ENCODE measurements around the gene PCOLCE2. TPM values are rescaled to one million over a fixed set of nuclear protein-coding genes. Genes with fewer than 3 reads are reported as not detected.
A peak's percentile ranks its signal among the peaks of the same experiment; 100 is the strongest.

PCOLCE2 gene
- total RNA-seq, 1 donor from 2014 or later, result 3.8 TPM

GRCh38 chr3:142904639-142905436 lies 16.0 kb upstream of the PCOLCE2 start:
- Mint-ChIP-seq H3K4me1 (ENCODE audit: unreplicated experiment) (no peaks in the 10 kb centered on the region), H3K27me3 (ENCODE audit: unreplicated experiment) (peaks cover 4% of the 10 kb centered on the region), H3K27ac (ENCODE audit: unreplicated experiment) (no peak overlapping the region), H3K4me3 (ENCODE audit: unreplicated experiment) (no peak overlapping the region), H3K9me3 (ENCODE audit: unreplicated experiment) (no peaks in the 10 kb centered on the region), H3K36me3 (ENCODE audit: unreplicated experiment) (no peaks in the 10 kb centered on the region)
- no peak for DNase-seq (ENCODE audit: extremely low spot score, unreplicated experiment)
- peak; percentile 20 for TF ChIP-seq CTCF (IDR thresholded peaks at IDR 0.05)

GRCh38 chr3:142902356-142902755 lies 13.5 kb upstream of the PCOLCE2 start:
- DNase-seq (ENCODE audit: extremely low spot score, unreplicated experiment), result no peak
- no peaks in the 10 kb centered on the region for H3K9me3 Mint-ChIP-seq (ENCODE audit: unreplicated experiment)
- TF ChIP-seq CTCF (IDR thresholded peaks at IDR 0.05), result no peak
- H3K4me1 Mint-ChIP-seq (ENCODE audit: unreplicated experiment), result no peaks in the 10 kb centered on the region
- no peak overlapping the region for H3K4me3 Mint-ChIP-seq (ENCODE audit: unreplicated experiment)
- H3K27ac Mint-ChIP-seq (ENCODE audit: unreplicated experiment), result no peak overlapping the region
- H3K36me3 Mint-ChIP-seq (ENCODE audit: unreplicated experiment), result no peaks in the 10 kb centered on the region
- H3K27me3 Mint-ChIP-seq (ENCODE audit: unreplicated experiment), result no peaks in the 10 kb centered on the region

- no peak for TF ChIP-seq CTCF (IDR thresholded peaks at IDR 0.05)
- Mint-ChIP-seq H3K27me3 (ENCODE audit: unreplicated experiment) (no peaks in the 10 kb centered on the region), H3K36me3 (ENCODE audit: unreplicated experiment) (no peaks in the 10 kb centered on the region), H3K27ac (ENCODE audit: unreplicated experiment) (no peak overlapping the region), H3K9me3 (ENCODE audit: unreplicated experiment) (no peaks in the 10 kb centered on the region), H3K4me1 (ENCODE audit: unreplicated experiment) (no peaks in the 10 kb centered on the region), H3K4me3 (ENCODE audit: unreplicated experiment) (no peak overlapping the region)
- no peak for DNase-seq (ENCODE audit: extremely low spot score, unreplicated experiment)
Observed at GRCh38 chr3:142898346-142899213, 9.7 kb upstream of the PCOLCE2 start.

GRCh38 chr3:142897807-142898206 lies 8.9 kb upstream of the PCOLCE2 start:
- H3K27ac Mint-ChIP-seq (ENCODE audit: unreplicated experiment), result no peak overlapping the region
- TF ChIP-seq CTCF (IDR thresholded peaks at IDR 0.05), result no peak
- H3K4me1 Mint-ChIP-seq (ENCODE audit: unreplicated experiment), result no peaks in the 10 kb centered on the region
- H3K9me3 Mint-ChIP-seq (ENCODE audit: unreplicated experiment), result no peaks in the 10 kb centered on the region
- no peaks in the 10 kb centered on the region for H3K36me3 Mint-ChIP-seq (ENCODE audit: unreplicated experiment)
- H3K4me3 Mint-ChIP-seq (ENCODE audit: unreplicated experiment), result no peak overlapping the region
- no peaks in the 10 kb centered on the region for H3K27me3 Mint-ChIP-seq (ENCODE audit: unreplicated experiment)
- DNase-seq (ENCODE audit: extremely low spot score, unreplicated experiment), result no peak

GRCh38 chr3:142896996-142897395 lies 8.1 kb upstream of the PCOLCE2 start:
- Mint-ChIP-seq H3K9me3 (ENCODE audit: unreplicated experiment) (no peaks in the 10 kb centered on the region), H3K36me3 (ENCODE audit: unreplicated experiment) (no peaks in the 10 kb centered on the region), H3K4me3 (ENCODE audit: unreplicated experiment) (no peak overlapping the region), H3K27me3 (ENCODE audit: unreplicated experiment) (no peaks in the 10 kb centered on the region), H3K27ac (ENCODE audit: unreplicated experiment) (no peak overlapping the region), H3K4me1 (ENCODE audit: unreplicated experiment) (no peaks in the 10 kb centered on the region)
- TF ChIP-seq CTCF (IDR thresholded peaks at IDR 0.05), result no peak
- DNase-seq (ENCODE audit: extremely low spot score, unreplicated experiment), result no peak

Measured in osteocyte (in vitro differentiated cells).